ENCODE results near the gene AKNAD1.

Gene AKNAD1

DNA sequence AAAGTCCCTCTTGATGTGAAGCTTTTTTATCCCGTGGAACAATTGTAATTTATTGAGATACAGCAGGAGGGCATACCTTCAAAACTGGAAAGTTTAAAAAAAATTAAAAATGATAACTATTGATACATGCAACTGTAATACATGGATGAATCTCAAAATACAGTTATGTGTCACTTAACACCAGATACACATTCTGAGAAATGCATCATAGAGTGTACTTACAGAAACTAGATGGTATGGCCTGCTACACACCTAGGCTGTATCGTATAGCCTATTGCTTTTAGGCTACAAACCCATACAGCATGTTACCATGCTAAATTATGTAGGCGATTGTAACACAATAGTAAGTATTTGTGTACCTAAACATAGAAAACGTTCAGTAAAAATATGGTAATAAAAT is 7.1 kb upstream of the AKNAD1 start:
- DNase-seq, result no peak

DNA sequence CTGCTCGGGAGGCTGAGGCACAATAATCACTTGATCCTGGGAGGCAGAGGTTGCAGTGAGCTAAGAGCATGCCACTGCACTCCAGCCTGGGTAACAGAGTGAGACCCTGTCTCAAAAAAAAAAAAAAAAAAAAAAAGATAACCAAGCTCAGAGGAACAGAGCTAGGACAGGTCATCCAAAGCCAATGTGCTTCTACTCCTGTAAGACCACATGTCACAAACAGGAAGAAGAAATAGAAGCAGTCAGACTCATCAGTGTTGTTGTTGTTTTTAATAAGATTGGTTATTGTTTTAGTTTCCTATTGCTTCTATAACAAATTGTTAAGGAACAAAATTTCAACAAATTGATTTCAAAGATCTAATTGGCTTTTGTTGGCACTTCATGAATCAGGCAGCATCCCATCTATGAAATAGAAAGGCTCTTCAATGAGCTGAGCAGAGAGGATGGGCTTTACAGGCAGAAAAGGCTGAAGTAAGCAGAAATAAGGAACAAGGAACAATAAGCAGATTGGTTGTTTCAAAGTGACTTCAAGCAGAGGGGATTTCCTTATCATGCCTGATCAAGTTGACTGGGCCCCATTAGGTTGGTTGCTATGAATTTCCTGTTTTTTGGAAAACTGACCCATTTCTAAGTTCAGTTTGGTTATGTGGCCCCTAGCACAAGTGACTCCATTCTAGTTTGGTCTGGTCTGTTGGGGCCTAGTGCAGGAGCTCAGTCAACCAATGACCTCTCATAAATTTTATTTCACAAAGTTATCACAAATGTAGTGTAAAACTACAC is 6.0 kb upstream of the AKNAD1 start:
- DNase-seq, result no peak

- no peak for DNase-seq
Observed at GRCh38 chr1:108862017-108862610, 5.2 kb upstream of the AKNAD1 start.

DNA sequence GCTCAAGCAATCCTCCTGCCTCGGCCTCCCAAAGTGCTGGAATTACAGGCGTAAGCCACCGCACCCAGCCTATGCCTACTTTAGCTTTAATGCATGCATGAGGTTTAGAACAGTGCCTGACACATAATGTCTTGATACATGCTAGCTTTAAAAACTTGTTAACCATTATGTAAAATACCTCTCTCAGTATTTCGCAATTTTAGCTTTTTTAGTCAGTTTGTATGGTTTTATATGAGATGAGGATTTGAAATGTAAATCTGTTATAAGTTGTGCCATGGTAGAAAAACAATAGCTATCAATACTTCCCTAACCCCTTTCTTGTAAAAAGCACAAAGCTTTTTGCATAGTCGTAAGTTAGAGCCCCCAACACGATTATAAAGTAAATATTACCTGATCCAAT is 4.7 kb upstream of the AKNAD1 start:
- DNase-seq, result no peak

DNA sequence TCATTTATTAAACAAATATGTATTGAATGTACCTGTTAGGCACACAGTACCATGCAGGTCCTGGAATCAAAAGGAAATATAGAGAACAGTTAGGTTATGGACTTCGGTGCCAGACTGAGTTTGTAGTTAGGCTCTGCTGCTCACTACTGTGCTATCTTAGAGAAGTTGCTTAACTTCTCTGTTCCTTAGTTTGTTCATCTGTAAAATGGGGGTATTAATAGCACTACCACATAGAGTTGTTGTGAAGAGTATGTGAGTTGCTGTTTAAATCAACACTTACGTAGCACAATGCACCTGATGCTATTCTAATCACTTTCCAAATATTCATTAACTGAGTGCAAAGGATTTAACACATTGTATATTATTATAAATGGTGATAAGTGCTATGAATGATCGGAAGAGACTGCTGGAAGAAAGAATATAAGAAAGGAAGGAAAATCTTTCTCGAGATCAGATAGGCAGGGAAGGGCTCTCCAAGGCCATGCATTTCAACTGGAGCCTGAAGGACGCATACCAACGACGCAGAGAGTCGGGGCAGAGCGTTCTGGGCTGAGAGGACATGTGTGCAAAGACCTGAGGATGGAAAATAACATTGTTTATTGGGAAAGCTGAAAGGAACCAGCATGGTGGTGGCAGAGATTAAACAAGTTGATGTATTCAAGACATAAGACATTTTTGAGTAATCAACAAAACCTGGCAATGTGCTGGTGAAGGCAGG is 3.5 kb upstream of the AKNAD1 start:
- DNase-seq, result no peak

DNA sequence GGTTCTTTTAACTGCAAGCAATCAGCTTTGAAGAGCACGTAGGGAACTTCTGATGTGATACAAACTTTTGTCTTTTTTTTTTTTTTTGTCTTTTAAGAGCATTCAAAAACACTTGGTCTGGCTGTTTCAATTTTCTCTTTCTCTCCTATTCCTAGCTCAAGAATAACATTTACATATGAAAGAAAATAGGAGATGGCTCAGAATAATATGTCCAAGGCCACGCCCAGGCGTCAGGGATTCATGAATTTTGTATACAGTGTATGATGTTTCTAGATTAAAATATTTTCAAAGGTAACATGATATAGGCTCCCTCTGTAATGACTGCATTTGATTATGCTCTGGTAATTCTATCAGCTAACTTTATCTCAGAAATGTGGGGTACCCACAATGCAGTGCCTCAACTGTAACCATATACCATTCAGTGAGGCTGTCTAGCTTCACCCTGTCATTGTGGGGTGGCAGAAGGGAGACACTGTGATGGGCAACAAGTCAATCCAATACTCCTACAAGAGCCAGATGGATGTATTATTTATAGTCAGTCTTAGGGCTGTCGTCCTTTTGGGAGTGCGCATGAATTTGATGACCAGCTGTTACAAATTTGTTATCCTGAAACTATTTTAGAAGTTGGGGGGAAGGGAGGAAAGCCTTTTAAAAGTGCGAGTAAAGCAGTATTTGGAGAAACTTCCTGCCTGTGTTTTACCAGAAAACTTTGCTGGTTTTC is 1.5 kb upstream of the AKNAD1 start:
- DNase-seq, result no peak

GRCh38 chr1:108854221-108855019 is 2.5 kb downstream of the AKNAD1 start:
- no peak for DNase-seq

DNA sequence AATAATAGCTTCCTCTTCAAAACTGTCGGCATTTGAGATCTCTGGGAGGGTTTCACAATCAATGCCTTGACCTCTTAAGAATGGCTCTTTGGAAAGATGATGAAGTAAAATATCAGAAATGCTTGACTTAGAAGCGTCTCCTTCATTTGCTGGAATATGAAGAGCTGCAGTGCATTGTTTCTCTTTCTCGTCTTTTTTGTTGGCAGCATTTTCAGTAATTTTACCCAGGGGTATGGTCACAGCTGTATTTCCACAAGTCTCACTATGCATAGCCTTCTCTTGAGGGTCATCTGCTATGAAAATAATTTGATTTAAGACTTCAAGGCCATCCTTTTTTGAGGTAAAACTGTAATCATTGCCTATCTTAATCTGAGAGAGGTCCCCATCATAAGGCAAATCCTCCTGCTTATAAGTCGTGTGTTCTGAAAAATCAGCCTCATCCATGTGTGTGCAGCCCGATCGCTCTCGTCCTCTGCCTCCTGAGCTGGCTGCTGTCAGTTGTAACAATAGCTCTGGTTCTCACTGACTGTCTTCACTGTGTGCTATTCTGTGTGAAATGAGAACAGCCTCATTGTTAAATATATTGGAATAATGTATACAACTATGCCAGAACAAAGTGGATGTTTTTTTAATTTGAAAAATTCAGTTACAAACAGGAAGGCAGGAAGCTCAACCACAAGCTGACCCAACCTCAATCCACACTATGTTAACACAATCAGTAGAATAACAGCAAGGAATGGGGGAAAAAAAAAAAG is 4.5 kb downstream of the AKNAD1 start:
- DNase-seq, result no peak

DNA sequence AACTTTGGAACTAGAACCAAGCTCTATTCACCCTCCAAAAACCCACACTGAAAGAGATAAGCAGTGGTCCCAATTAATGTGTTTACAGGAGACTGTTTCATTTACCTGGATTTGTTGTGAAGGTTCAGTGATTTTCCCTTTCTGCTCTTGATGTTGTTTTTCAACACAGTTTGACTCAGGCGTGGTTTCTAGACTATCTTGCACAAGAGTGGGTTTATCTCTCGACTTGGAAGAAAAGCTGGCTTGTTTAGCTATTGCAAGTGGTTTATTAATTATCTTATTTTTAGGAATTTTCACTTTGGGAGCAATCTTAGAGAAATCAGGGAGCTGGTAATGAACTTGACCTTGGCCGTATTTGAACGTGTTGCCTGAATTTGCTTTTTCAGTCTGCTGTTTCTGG is 5.3 kb downstream of the AKNAD1 start:
- no peak for DNase-seq

DNA sequence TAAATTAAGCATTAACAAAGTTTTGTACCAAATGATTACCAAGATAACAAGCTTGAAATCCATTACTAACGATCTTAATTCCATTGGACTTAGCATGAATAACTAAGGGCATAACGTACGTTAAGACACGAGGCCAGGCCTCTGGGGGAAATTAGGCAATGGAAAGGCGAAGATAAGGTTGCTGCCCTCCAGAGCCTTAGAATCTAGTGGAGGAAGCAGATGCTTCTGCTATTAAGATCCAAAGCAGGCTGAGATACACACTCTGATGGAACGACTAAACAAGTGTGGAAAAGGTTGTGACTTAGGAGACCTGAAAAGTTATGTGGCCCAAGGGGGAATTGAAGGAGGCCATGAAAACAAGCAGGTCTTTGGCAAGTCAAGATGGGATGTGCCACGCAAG is 6.0 kb downstream of the AKNAD1 start:
- DNase-seq, result no peak

DNA sequence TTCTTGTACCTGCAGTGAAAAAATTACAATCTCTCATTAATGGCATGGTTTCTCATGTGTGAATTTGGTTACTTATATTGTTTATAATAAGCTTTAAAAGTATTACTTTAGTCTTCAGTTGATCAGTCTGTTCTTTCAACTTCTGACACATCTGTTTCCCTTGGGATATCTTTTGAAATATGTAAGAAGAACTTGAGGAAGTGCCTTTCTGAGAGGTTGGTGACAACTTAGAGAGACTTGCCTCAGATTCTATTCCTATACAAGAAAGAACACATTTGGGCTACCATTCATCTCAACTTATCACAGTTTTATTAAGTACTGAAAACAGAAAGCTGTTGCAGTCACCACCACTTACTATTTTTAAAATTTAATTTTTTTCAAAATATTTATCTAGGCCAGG is 8.1 kb downstream of the AKNAD1 start:
- no peak for DNase-seq

GRCh38 chr1:108847494-108847893 is 9.4 kb downstream of the AKNAD1 start:
- DNase-seq, result no peak

DNA sequence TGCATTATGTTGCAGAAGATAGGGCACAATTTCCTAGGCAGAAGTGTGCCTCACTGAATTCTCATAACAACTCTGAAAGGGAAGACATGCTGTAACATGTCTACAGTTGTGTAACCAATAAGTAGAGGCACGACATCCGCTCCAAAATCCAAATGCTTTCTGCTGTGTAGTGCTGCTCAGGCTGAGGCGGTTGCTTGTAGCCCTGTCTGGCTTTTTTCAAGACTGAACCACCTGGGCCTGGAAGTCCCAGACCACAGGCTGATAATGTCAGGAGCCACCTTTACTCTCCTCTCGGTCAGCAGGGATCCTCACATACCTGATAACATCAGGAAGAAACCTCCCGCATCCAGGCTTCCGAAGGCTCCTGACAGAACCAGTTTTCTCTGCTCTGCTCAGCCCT is 10.9 kb downstream of the AKNAD1 start:
- no peak for DNase-seq

DNA sequence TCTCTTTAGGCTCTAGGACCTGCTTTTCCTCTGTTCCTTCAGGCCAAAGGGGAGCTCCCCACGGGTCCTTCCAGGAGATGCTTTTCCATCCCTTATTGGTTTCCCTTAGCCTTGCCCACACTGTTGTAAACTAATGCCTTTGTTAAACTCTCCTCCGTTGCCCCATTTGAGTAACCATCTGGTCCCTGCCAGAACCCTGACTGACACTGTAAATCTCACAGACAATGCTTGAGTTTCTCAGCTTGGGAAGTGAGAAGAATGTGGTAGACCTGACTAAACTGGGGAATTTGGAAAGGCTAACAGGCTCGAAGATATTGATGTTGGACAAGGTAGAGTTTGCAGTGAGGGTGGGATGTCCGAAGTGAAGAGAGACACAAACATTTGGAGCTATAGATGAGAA is 11.4 kb downstream of the AKNAD1 start:
- no peak for DNase-seq

DNA sequence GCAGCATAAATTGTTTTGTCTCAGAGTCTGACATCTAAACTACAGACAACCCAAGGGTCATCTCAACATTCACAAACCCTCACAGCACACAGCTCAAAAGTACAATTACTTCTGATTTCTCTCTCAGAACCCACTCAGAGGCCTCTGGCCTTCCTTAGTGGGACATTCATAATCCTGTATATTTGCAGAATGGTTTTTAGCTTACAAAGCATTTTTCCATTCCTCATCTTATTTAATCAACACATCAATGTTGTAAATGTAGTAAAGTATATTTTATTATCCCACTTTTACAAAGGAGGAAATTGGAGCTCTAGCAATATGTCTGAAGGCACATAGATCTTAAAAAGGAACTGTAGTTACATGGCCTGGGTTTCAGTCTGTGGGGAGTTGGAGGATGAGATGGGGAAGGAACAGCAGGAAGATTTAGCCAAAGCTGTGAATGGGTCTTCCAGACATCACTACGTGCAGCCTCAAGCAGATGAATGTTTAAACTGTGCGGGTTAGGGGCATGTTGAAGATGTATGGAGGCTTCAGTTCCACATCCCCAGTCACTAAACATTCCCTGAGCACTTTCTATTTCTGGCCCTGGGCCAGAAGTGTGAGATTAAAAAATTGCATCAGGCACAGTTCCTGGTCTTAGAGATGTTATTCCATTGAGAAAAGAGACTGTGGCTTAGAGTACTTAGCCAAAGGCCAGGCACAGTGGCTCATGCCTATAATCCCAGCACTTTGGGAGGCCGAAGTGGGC is 13.3 kb downstream of the AKNAD1 start:
- no peak for DNase-seq

- no peak for DNase-seq
Observed at GRCh38 chr1:108842525-108843181, 14.2 kb downstream of the AKNAD1 start.

GRCh38 chr1:108841703-108842102 is 15.2 kb downstream of the AKNAD1 start:
- no peak for DNase-seq

GRCh38 chr1:108832929-108833328 is 24.0 kb downstream of the AKNAD1 start:
- DNase-seq, result no peak

DNA sequence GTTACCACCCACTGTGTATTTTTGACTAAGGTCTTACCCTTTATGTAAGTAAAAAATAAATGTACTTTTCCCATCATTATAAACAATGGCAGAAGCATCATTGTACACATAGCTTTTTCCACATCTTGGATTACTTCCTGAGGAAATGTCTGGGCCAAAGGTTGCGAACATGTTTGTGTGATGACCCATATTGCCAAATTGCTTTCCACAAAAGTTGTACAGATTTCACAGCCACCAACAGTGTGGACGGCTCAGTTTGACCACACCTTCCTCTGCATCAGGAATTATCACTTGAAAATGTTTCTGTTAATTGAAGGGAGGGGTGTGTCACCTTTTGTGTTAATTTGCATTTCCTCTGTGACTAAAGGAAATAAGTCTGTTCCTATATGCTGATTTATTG is 25.7 kb downstream of the AKNAD1 start:
- DNase-seq, result no peak
